Lung (tissue), 12 donors: ENCODE measurements around the gene MTRR. TPM values are rescaled to one million over a fixed set of nuclear protein-coding genes. Genes with fewer than 3 reads are reported as not detected.

ENCODE experiments used
- ATAC-seq: fragments of 200-7000 bp; cut with Tn5 transposase; one replicate; pipeline ENCODE4 v1.9.1; 2020; ENCODE audit warnings: moderate number of reproducible peaks; ENCODE audit not compliant: insufficient read depth, low FRiP score
- DNase-seq, 3 donors: peaks; one replicate each; pipeline ENCODE4 v3.0.0-alpha.2; 2013 to 2017
- H3K27ac ChIP-seq, 2 donors: one replicate each; pipeline ENCODE4 v1.5.1; 2013; ENCODE audit warnings: mild to moderate bottlenecking in 2 of 2, moderate library complexity in 2 of 2, control low read depth in 1 of 2, inconsistent platforms in 1 of 2, low read depth in 1 of 2, low read length in 1 of 2
- H3K27me3 ChIP-seq, 3 donors: one replicate each; pipeline ENCODE4 v1.5.1; 2013; ENCODE audit warnings: low read length in 2 of 3; ENCODE audit not compliant: control insufficient read depth in 3 of 3, insufficient read depth in 3 of 3
- H3K36me3 ChIP-seq, 4 donors: one replicate each; pipeline ENCODE4 v1.5.1; 2013; ENCODE audit warnings: low read length in 4 of 4, mild to moderate bottlenecking in 1 of 4, moderate library complexity in 1 of 4; ENCODE audit not compliant: control insufficient read depth in 4 of 4, insufficient read depth in 4 of 4
- H3K4me1 ChIP-seq, 5 donors: one replicate each; pipeline ENCODE4 v1.5.1; 2013; ENCODE audit warnings: low read length in 5 of 5, mild to moderate bottlenecking in 2 of 5, moderate library complexity in 1 of 5; ENCODE audit not compliant: control insufficient read depth in 5 of 5, insufficient read depth in 5 of 5
- H3K4me3 ChIP-seq: one replicate; pipeline ENCODE4 v1.5.1; 2013; ENCODE audit warnings: mild to moderate bottlenecking, control low read depth, moderate library complexity
- H3K9ac ChIP-seq, 2 donors: one replicate each; pipeline ENCODE4 v1.5.1; 2013; ENCODE audit warnings: low read length in 2 of 2, control low read depth in 1 of 2; ENCODE audit not compliant: insufficient read depth in 1 of 2
- H3K9me3 ChIP-seq, 4 donors: one replicate each; pipeline ENCODE4 v1.5.1; 2013; ENCODE audit warnings: low read length in 3 of 4, mild to moderate bottlenecking in 1 of 4, moderate library complexity in 1 of 4; ENCODE audit not compliant: control insufficient read depth in 4 of 4, insufficient read depth in 3 of 4
- WGBS, 2 donors: extraction: QIAGEN DNeasy Blood & Tissue Kit; methylation state at CpG; one replicate each; pipeline ENCODE4 v1.1.7; 2013; 5-methylcytosine and 5-hydroxymethylcytosine counted together
- polyA plus RNA-seq, 2 donors: library from polyadenylated mRNA; stranded (reverse); fragments of 200-250 nt; gene quantifications; one replicate each; pipeline ENCODE4 v1.2.1, GENCODE V29; 2013
- total RNA-seq, 2 donors: library from RNA; depleted of rRNA in 1 of 2; stranded (reverse); fragments of >200 nt in 1 of 2; gene quantifications; one replicate each; pipeline ENCODE4 v1.2.1, GENCODE V29; 2014 to 2021
- TF ChIP-seq, protein P1 (sequence below): IDR thresholded peaks from 2 replicates; pipeline ENCODE4 v1.5.1; 2012; ENCODE audit warnings: mild to moderate bottlenecking; ENCODE audit errors: control extremely low read depth, extremely low read depth
- donor health status: control.
- donor health status: control.
- donor health status: Bipolar disorder and iron deficiency.
- donor health status: healthy.
- donor health status: DM: yes; HTN: yes; CAD: no.

MTRR gene
- total and polyA plus RNA-seq, 4 donors, result 31.0 to 115 (median 72.1) TPM

DNA sequence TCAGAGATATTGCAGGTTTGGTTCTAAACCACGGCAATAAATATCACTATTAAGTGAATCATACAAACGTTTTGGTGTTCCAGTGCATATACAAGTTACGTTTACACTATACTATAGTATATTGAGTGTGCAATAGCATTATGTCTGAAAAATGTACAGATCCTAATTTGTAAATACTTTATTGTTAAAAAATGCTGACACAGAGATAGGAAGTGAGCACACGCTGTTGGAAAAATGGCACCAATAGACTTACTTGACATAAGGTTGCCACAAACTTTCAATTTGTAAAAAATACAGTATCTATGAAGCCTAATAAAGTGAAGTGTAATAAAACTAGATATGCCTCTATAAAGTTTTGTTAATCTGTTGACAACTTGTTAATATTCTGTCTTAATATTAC is 34.0 kb upstream of the MTRR start:
- H3K36me3 ChIP-seq, result no peaks in the 10 kb centered on the region
- no peak overlapping the region for H3K9ac ChIP-seq
- DNase-seq (no peak), ATAC-seq (no peak)
- no peak overlapping the region for H3K27ac ChIP-seq
- no peaks in the 10 kb centered on the region for H3K27me3 ChIP-seq
- H3K9me3 ChIP-seq, result no peaks in the 10 kb centered on the region
- 85 to 87% methylated on average over 4 of the region's 4 CpGs for WGBS, 2 donors
- no peak overlapping the region for H3K4me3 ChIP-seq
- H3K4me1 ChIP-seq, result peaks cover 0 to 8% (median 0%) of the 10 kb centered on the region in 5 donors
- TF ChIP-seq, protein P1, sequence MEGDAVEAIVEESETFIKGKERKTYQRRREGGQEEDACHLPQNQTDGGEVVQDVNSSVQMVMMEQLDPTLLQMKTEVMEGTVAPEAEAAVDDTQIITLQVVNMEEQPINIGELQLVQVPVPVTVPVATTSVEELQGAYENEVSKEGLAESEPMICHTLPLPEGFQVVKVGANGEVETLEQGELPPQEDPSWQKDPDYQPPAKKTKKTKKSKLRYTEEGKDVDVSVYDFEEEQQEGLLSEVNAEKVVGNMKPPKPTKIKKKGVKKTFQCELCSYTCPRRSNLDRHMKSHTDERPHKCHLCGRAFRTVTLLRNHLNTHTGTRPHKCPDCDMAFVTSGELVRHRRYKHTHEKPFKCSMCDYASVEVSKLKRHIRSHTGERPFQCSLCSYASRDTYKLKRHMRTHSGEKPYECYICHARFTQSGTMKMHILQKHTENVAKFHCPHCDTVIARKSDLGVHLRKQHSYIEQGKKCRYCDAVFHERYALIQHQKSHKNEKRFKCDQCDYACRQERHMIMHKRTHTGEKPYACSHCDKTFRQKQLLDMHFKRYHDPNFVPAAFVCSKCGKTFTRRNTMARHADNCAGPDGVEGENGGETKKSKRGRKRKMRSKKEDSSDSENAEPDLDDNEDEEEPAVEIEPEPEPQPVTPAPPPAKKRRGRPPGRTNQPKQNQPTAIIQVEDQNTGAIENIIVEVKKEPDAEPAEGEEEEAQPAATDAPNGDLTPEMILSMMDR, result no peak

DNA sequence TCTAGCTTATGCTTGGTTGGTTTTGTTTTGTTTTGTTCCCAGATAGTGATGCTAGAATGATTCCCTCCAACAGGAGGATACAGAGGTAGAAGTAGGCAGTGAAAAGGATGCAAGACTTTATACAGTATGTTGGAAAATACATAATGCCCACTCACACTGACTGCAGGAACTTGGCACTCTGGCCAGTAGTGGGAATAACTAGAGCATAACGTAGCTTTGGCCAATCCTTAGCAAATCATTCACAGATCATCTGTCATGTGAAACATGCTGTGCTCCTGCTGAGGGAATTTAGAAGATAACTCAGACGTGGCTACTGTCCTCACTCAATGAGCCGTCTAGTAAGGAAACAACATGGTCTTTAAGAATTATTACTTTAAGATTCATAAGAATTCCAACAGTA is 31.5 kb upstream of the MTRR start:
- H3K36me3 ChIP-seq, result no peaks in the 10 kb centered on the region
- H3K27ac ChIP-seq, result no peak overlapping the region
- H3K9me3 ChIP-seq, result no peaks in the 10 kb centered on the region
- TF ChIP-seq, protein P1, result no peak
- ATAC-seq (no peak), DNase-seq (peak in 2 of 3 donors; percentile 19 to 34)
- WGBS, 2 donors, result 55 to 76% methylated on average over 3 of the region's 3 CpGs
- H3K9ac ChIP-seq, result no peak overlapping the region
- H3K4me1 ChIP-seq, result peaks cover 0 to 8% (median 0%) of the 10 kb centered on the region in 5 donors
- no peaks in the 10 kb centered on the region for H3K27me3 ChIP-seq
- no peak overlapping the region for H3K4me3 ChIP-seq

DNA sequence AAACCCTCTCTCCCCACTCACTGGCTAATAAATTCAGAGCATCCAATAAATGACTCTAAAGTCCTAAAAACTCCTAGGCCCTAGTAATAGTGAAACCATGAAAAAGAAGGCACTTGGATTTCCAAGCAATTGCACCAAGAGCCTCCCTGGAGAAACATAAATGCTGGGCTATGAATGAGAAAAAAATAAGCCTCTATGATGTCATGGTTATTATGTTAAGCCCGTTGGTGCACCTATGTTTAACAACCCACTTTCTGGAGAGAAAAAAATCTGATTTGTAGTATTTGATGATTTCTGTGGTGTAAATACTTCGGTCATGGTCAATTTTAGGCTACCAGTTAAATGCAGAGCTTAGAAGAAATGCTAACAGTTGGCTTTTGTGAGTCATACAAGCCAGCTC is 26.4 kb upstream of the MTRR start:
- 68 to 84% methylated on average over 2 of the region's 2 CpGs for WGBS, 2 donors
- no peak overlapping the region for H3K27ac ChIP-seq
- no peaks in the 10 kb centered on the region for H3K9me3 ChIP-seq
- peaks cover 0 to 3% (median 0%) of the 10 kb centered on the region in 3 donors for H3K27me3 ChIP-seq
- H3K36me3 ChIP-seq, result no peaks in the 10 kb centered on the region
- TF ChIP-seq, protein P1, result no peak
- DNase-seq (no peak), ATAC-seq (no peak)
- H3K4me3 ChIP-seq, result no peak overlapping the region
- H3K9ac ChIP-seq, result no peak overlapping the region
- H3K4me1 ChIP-seq, result peaks cover 0 to 3% (median 0%) of the 10 kb centered on the region in 5 donors

DNA sequence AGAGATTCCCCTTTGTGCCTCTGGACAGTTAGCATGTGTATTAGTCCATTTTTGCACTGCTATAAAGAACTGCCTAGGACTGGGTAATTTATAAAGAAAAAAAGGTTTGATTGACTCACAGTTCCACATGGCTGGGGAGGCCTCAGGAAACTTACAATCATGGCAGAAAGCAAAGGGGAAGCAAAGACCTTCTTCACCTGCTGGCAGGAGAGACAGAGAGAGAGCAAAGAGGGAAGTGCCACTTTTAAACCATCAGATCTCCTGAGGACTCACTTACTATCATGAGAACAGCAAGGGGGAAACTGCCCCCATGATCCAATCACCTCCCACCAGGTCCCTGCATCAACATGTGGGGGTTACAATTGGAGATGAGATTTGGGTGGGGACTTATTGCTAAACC is 24.0 kb upstream of the MTRR start:
- Histone ChIP-seq H3K27me3 (peaks cover 0 to 13% (median 3%) of the 10 kb centered on the region in 3 donors), H3K9me3 (peaks cover 0 to 2% (median 0%) of the 10 kb centered on the region in 4 donors), H3K4me3 (no peak overlapping the region), H3K27ac (no peak overlapping the region), H3K4me1 (peaks cover 0 to 4% (median 0%) of the 10 kb centered on the region in 5 donors), H3K9ac (no peak overlapping the region), H3K36me3 (no peaks in the 10 kb centered on the region)
- TF ChIP-seq, protein P1, result no peak
- DNase-seq (no peak), ATAC-seq (no peak)
